A673 (cell line): ENCODE data around the gene CEP41. TPM values are rescaled to one million over a fixed set of nuclear protein-coding genes. Genes with fewer than 3 reads are reported as not detected.

Source experiments
- BruUV-seq: library from RNA; stranded (reverse); fragments of 400-500 nt; replicated peaks from 2 replicates; lab custom pipeline; 2021; lab: Mats Ljungman, UMichigan
- CTCF ChIA-PET: fragments of 300-600 bp; sonication (Branson Sonifier 250); formaldehyde crosslinking; loops from one replicate; lab custom pipeline; 2022; ENCODE audit warnings: antibody characterized with exemption; lab: Charles Lee
- POLR2A ChIA-PET: fragments of 300-600 bp; sonication (Branson Sonifier 250); formaldehyde crosslinking; loops from one replicate; lab custom pipeline; 2022; ENCODE audit warnings: antibody characterized with exemption; ENCODE audit not compliant: low non-redundant PET; lab: Charles Lee
- DNase-seq: peaks from one replicate; pipeline ENCODE4 v3.0.0-alpha.2; 2015; ENCODE audit warnings: low spot score
- H3K27ac ChIP-seq: fragments of 200-600 bp; sonication (generic); 2 replicates; pipeline ENCODE4 v1.5.1; 2016; ENCODE audit warnings: mixed run types, low read depth, mild to moderate bottlenecking, mixed read lengths, antibody characterized with exemption, low read length; ENCODE audit not compliant: poor library complexity, severe bottlenecking
- H3K27me3 ChIP-seq: fragments of 200-600 bp; sonication (generic); replicated peaks from 2 replicates; pipeline ENCODE4 v1.6.1; 2017; ENCODE audit warnings: mixed run types, low read depth, mild to moderate bottlenecking, mixed read lengths, antibody characterized with exemption, low read length; ENCODE audit not compliant: insufficient read depth, poor library complexity
- H3K36me3 ChIP-seq: fragments of 200-600 bp; sonication (generic); 2 replicates; pipeline ENCODE4 v1.6.1; 2016; ENCODE audit warnings: mixed run types, mild to moderate bottlenecking, mixed read lengths, antibody characterized with exemption, low read length; ENCODE audit not compliant: insufficient read depth, poor library complexity, severe bottlenecking
- H3K4me1 ChIP-seq: fragments of 200-600 bp; sonication (generic); 2 replicates; pipeline ENCODE4 v1.6.1; 2017; ENCODE audit warnings: mixed run types, mild to moderate bottlenecking, mixed read lengths, antibody characterized with exemption, low read length; ENCODE audit not compliant: insufficient read depth, poor library complexity, severe bottlenecking
- H3K4me3 ChIP-seq: fragments of 200-600 bp; sonication (generic); 2 replicates; pipeline ENCODE4 v1.5.1; 2016; ENCODE audit warnings: low read depth, mixed run types, mild to moderate bottlenecking, mixed read lengths, low read length; ENCODE audit not compliant: poor library complexity, severe bottlenecking
- H3K9me3 ChIP-seq: fragments of 200-600 bp; sonication (generic); 2 replicates; pipeline ENCODE4 v1.6.1; 2016; ENCODE audit warnings: mixed run types, low read depth, mild to moderate bottlenecking, mixed read lengths, antibody characterized with exemption, low read length; ENCODE audit not compliant: poor library complexity, severe bottlenecking
- EZH2 ChIP-seq: fragments of 200-600 bp; sonication (generic); IDR thresholded peaks from 2 replicates; pipeline ENCODE4 v1.6.1; 2017; ENCODE audit warnings: borderline replicate concordance, low read depth, mild to moderate bottlenecking, mixed read lengths, antibody characterized with exemption, low read length; ENCODE audit not compliant: poor library complexity, severe bottlenecking
- intact Hi-C: fragments of 100-400 bp; cut with micrococcal nuclease; formaldehyde crosslinking; loops from one replicate; pipeline ENCODE4 v1.10.0; 2022; ENCODE audit not compliant: unreplicated experiment
- total RNA-seq: library from RNA; stranded (reverse); gene quantifications from 2 replicates; pipeline ENCODE4 v1.2.3, GENCODE V29; 2021
- TF ChIP-seq, protein P1 (sequence below): fragments of 300-800, 200-600 bp; sonication (generic); conservative IDR thresholded peaks from 2 replicates; pipeline ENCODE4 v1.5.1; 2017; ENCODE audit warnings: low read depth, mild to moderate bottlenecking, antibody characterized with exemption, low read length, moderate library complexity, mixed read lengths

Gene CEP41
- total RNA-seq, 1 experiment from 2014 or later, result 25.7 TPM

DNA sequence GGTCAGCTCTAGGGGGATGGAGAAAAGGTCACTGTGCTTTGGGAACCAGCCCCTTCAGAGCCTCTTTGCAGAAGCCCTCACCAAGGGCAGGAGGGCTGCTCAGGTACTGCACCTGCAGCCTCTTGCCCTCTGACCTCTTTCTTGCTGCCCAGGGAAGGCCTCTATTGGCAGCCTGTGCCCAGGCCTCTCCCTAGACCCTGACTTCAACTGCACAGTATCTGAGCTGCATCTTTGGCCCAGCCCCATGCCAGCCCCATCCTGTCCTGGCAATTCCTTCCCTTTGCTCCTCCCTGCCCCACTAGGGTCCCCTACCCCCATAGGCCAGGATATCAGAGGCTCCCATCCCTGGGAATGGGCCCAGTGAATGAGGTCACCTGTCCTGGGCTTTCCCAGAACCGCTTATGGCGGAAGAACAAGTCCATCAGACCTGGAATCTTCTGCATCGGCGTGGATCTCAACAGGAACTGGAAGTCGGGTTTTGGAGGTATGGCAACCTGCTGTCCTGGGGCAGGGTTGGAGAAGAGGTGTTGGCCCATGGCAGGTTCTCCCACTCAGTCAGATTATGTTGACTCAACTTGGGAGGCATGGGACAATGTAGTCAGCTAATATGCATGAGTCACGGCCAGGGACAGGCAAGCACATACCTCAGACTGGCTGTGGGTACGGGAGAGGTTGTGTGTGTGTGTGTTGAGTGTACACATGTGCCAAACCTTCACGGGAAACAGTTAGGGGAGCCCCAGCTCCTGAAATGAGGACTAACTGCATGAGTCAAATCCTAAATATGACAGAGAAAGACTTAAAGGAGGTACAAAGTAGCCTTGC lies 77.6 kb downstream of the CEP41 start:
- Histone ChIP-seq H3K36me3 (no peaks in the 10 kb centered on the region), H3K4me1 (peaks cover 17% of the 10 kb centered on the region), H3K27ac (no peak overlapping the region), H3K27me3 (no peaks in the 10 kb centered on the region), H3K9me3 (peaks cover 5% of the 10 kb centered on the region), H3K4me3 (no peak overlapping the region)
- POLR2A ChIA-PET, result no interaction called here
- CTCF ChIA-PET, result no interaction called here
- no TSS peak for BruUV-seq
- DNase-seq, result no peak
- no peak for TF ChIP-seq EZH2
- TF ChIP-seq, protein P1, sequence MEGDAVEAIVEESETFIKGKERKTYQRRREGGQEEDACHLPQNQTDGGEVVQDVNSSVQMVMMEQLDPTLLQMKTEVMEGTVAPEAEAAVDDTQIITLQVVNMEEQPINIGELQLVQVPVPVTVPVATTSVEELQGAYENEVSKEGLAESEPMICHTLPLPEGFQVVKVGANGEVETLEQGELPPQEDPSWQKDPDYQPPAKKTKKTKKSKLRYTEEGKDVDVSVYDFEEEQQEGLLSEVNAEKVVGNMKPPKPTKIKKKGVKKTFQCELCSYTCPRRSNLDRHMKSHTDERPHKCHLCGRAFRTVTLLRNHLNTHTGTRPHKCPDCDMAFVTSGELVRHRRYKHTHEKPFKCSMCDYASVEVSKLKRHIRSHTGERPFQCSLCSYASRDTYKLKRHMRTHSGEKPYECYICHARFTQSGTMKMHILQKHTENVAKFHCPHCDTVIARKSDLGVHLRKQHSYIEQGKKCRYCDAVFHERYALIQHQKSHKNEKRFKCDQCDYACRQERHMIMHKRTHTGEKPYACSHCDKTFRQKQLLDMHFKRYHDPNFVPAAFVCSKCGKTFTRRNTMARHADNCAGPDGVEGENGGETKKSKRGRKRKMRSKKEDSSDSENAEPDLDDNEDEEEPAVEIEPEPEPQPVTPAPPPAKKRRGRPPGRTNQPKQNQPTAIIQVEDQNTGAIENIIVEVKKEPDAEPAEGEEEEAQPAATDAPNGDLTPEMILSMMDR, result no peak
- intact Hi-C loops, result no loop called here

DNA sequence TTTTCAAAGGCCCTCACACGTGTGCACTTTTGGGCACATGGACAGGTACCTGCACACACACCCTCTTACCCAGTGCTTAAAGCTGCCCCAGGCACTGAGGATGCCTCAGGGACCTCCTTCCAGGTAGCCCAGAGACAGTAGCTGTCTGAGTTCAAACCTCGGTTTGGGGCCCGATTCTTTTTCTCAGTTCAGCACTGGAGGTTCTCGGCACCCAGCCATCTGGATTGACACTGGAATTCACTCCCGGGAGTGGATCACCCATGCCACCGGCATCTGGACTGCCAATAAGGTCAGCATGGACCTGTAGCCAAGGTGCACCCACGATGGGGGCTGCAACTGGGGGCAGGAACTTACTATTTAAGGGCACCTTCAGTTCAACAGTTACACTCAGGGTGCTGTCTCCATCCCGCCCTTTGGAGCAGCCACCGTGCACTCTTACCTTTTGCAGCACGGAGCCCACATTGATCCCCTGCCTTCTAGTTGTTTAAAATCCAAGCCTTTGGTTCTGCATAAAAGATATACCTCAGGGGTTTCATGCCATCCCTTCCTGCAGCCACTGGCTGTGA lies 78.5 kb downstream of the CEP41 start:
- no peak overlapping the region for H3K27ac ChIP-seq
- no peaks in the 10 kb centered on the region for H3K27me3 ChIP-seq
- CTCF ChIA-PET, result no interaction called here
- no peak overlapping the region for H3K4me3 ChIP-seq
- no peak for TF ChIP-seq EZH2
- TF ChIP-seq, protein P1, result no peak
- intact Hi-C loops, result no loop called here
- DNase-seq, result no peak
- no TSS peak for BruUV-seq
- POLR2A ChIA-PET, result no interaction called here
- H3K9me3 ChIP-seq, result peaks cover 5% of the 10 kb centered on the region
- H3K4me1 ChIP-seq, result peaks cover 17% of the 10 kb centered on the region
- H3K36me3 ChIP-seq, result no peaks in the 10 kb centered on the region

DNA sequence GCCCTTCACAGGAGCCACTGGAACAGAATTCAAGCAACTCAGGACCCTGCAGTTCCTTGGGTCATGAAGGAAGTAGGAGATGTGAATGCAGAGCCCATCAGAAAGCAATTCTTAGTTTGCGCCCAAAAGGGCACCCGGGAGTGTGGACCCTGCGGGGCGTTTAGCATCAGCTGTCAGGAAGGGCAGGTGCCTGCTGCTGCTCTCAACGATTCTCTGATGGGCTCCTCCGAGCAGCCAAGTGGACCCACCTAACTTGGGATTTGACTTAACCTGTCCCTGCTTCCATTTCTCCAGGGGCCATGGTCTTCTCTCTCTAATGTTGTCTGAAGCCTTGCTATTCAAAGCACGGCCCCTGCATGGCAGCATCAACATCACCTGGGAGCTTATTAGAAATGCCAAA lies 79.1 kb downstream of the CEP41 start:
- Histone ChIP-seq H3K27ac (no peak overlapping the region), H3K9me3 (peaks cover 5% of the 10 kb centered on the region), H3K27me3 (no peaks in the 10 kb centered on the region), H3K4me1 (peaks cover 20% of the 10 kb centered on the region), H3K36me3 (no peaks in the 10 kb centered on the region), H3K4me3 (no peak overlapping the region)
- TF ChIP-seq, protein P1, result no peak
- no peak for TF ChIP-seq EZH2
- CTCF ChIA-PET, result no interaction called here
- POLR2A ChIA-PET, result no interaction called here
- intact Hi-C loops, result no loop called here
- no peak for DNase-seq
- no TSS peak for BruUV-seq
